Measurements from ENCODE around the gene TCERG1L.

TCERG1L gene

GRCh38 chr10:131269776-131270460 is 41.6 kb downstream of the TCERG1L start:
- FAIRE-seq: no peak

DNA sequence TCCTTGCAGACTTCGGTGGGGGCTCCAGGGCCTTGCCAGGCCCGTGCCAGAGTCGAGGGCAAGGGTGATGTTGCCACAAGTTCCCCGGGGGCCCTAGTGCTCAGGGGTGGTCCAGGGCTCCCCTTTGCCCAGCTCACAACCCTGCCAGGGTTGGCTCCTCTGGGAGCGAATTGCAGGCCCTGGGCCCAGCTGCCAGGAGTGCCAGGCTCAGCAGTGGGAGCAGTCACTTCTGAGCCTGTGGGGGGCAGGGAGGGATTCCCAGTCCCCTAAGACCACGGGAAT is 43.8 kb downstream of the TCERG1L start:
- no peak for FAIRE-seq

GRCh38 chr10:131266936-131267813 is 44.3 kb downstream of the TCERG1L start:
- no peak for FAIRE-seq

- no peak for FAIRE-seq
Measured at GRCh38 chr10:131264110-131264788, 47.3 kb downstream of the TCERG1L start.

DNA sequence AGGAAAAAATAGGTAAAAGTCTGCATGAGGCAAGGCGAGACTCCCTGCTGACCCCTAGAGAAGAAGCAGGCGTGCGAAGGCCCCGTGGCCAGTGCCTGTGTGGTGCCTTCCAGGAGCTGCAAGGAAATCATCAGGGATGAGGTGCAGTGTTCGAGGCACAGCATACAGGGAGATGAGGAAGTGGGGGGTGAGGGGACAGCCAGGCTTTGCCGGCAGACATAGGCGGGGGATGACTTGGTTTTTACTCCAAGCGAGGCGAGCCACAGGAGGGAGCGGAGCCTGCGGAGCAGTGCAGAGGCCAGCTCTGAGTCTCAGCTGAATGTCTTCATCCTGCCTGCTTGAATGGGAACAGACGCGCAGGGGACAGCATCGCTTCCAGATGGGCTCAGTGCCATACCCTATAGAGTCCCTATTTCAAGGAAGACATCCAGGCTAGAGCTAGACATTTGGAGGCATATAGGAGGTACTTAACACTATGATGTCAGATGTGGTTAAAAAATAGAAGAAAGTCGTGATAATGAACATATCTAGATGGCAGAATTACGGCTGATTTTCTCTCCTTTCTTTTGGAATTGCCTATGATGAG is 49.5 kb downstream of the TCERG1L start:
- no peak for FAIRE-seq

DNA sequence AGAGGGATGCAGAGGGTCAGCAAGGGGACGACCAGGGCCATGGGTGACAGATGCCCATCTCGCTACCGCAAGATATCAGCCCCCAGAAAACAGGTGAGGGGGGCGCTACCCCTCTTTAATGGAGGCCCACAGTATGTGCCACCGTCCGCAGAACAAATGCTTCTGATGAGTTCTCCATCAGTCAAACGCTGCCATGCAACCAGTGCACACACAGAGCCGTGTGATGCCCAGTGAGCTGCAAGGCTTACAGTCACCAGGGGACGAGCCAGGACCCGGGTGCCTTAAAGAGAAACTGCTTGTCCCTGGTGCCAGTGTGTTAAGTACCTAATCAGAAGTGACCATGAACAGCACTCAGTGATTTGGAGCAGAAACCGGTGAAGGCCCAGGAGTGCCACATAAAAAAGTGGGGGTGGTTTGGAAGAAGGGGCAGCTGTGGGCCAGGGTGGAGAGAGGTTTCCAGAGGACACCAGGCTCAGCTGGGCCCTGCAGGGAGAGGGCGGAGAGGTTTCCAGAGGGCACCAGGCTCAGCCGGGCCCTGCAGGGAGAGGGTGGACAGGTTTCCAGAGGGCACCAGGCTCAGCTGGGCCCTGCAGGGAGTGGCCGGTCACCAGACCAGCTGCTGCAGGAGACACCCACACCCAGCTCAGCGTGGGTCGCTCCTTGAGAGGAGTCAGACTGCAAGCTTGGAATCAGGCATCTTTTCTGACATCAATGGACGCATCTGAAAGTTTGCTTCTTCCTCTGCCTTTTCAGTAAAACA is 50.9 kb downstream of the TCERG1L start:
- no peak for FAIRE-seq

DNA sequence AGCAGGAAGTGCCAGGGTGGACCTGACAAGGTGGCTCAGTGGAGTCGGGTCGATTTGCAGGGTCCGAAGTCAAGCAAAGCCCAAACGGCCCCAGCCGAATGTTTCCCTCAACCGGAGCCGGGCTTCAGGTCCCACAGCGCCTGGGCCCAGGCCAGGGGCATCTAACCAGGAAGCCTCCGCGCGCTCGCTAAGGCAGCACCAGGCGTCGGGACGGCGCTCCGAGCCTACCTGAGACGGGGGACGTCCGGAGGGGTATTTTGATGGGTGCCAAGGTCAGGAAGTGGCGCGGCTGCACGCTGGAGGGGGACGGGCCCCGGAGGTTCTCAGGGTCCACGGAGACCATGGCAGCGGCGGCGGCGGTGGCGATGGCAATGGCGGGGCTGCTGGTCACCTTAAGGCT is 51.5 kb downstream of the TCERG1L start:
- no peak for FAIRE-seq

DNA sequence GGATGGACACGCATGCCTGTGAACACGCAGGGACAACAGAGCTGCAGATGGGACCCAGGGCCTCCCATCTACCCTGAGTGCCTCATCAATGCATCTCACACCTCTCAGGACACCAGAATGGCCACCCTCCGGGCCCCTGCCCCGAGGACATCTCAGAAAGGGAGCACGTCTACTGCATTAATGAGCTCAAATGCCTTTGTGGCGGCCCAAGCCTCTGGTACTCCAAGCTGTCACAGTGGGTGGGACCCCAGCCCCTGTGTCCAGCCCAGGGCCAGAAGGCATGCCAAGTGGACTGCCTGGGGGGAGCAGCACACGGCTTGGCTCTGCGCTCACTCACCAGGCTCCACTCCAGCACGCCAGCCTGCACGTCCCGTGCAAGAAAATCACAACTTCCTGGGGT is 52.0 kb downstream of the TCERG1L start:
- FAIRE-seq: no peak

DNA sequence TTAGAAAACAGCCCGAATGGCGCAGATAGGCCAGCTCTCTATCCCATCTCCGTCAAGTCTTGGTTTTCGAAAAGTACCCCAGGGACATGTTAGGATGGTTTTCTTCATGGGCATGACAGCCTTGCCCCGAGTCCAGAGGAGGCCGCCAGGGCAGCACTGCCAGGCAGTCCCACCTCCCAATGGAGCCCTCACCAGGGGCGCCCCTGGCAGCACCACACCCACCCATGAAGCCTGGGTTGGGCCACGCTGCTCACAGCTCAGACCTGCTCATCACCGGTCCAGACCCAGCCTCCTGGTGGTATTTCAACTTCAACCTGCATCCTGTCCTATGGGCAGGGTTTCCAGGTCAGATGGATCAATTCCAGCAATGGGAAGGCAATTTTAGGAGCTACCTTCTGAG is 53.3 kb downstream of the TCERG1L start:
- FAIRE-seq: no peak

DNA sequence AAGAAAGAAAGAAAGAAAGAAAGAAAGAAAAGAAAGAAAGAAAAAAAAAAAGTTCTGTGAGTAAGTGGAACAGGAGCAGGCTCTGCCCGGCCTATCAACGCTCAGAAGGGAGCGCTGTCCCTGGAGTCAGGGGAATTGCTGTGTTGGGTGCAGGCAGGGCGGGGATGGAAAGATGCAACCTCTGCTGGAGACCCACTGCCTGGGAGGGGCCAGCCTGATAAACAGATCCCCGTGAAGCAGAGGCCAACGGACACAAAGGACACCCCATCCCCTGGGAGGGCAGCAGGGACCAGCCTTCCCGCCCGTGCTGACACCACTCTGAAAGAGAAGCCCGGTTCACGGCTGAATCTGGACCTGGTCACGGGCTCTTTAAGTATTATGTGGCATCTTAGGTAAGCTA is 54.5 kb downstream of the TCERG1L start:
- FAIRE-seq: no peak

DNA sequence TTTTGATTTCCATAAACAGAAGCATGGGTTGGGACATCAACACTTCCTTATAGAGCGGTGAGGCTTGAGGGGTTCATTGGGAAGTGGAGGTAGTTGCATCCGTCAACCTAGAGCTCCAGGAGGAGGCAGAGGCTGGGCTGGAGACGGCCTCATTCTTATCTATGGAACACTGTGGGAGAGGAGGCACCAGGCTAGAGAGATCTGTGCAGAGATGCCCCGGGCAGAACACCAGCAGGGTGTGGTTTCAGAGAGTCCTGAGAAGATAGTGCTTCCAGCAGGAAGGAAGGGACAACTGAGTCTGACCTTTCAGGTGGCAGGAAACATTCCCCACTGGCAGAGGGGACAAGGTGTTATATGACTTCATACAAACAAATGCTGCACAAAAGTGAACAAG is 56.7 kb downstream of the TCERG1L start:
- FAIRE-seq: no peak

- FAIRE-seq: no peak
Measured at GRCh38 chr10:131253931-131254858, 57.3 kb downstream of the TCERG1L start.

DNA sequence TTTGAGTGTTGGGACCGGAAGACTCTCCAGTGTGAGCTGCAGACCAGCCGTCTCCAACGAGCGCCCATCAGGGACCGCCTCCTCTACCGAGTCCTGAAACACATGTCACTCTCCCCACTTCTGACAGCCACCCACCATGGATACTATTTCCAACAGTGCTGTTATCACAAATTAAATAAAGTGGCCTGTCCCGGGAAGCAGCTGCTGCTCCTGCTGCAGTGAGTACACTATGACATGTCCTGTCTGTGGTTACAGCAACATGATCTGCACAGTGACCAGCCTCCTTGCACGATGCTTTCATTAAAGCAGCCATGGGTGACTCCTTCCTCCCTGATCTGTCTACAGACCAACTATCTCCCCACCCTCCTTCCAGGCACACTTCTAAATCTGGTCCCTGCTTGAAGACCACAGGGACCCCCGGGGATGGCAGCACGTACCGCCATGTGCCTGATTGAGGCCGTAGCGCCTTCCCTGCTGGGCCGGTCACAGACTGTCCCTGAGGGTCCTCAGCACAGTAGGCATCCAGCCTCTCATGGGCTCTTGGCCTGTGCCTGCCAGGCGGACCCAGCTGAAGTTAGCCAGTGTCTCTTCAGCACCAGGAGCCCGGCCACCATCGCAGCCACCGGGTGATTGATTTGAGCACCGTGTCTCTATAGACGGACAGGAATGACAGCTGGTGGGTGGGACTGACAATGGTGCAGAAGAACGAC is 58.8 kb downstream of the TCERG1L start:
- no peak for FAIRE-seq

DNA sequence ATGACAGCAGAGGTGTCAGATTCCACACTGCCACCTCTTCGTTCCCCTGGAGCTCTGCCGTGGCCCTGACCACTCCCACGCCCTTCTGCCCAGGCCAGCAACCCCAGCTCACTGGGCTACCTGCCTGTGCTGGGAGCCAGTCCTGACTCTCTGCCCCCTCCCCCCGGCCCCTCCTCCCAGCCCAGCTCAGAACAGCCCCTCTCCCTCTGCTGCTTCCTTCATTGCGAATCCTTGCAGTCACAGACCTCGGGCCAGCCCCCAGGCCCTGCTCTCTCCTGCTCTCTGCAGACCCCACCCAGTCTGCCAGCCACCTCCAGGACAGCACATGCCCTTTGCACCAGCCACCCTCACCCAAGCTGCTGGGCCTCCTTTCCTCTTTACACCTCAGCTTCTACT is 60.4 kb downstream of the TCERG1L start:
- no peak for FAIRE-seq

GRCh38 chr10:131250454-131251145 is 60.9 kb downstream of the TCERG1L start:
- no peak for FAIRE-seq

DNA sequence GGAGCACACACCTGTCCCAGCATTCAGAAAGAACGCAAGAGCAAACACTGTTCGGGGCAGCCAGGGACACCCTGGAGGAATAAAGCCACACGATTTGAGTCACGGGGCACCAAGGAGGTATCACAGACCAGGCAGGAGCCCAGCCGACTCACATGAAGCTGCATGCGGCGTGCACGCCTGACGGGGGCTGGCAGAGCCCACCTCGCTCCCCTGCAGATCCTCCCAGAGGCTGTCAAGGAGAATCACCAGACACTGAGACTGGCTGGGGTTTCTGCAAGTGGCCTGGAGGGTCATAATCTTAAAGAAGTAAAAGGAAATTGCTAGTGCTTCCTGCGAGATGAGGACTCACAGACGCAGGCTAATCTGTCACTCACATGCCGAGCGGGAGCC is 61.6 kb downstream of the TCERG1L start:
- no peak for FAIRE-seq

GRCh38 chr10:131249238-131249954 is 62.1 kb downstream of the TCERG1L start:
- FAIRE-seq: no peak

DNA sequence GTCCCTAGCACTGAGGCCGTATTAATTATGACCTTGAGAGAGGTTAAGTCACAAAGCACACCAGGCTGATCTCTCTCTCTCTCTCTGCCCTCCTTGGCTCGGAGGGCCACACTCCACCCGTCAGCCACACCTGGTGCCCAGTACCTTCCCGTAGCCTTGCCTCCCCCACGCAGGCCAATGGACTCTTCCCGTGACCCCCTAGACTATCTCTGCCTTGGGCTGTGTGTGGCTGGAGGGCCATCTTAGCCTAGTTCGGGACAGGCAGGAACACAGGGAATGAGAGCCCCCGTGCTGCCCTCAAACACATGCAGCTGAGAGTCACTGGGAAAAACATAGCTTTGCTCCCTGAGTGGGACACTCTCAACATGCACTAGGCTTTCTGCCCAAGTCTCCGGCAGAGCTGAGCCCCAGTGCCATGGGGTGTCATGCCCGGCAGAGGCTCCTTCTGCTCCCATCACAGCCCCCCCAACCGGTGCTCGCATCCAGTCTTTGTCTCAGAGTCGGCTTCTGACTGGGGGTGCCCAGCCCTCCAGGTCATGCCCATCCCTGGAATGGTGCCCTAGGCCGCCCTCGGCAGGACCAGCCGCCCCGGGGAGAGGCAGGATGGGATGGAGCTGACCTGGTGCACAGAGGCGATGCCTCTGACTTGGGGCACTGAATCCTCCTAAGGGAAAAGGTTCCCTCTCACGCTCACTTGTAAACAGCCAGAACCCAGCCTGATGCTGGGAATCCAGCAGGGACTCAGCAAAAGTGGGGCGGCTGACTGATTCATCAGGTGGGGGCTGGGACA is 63.0 kb downstream of the TCERG1L start:
- FAIRE-seq: no peak

DNA sequence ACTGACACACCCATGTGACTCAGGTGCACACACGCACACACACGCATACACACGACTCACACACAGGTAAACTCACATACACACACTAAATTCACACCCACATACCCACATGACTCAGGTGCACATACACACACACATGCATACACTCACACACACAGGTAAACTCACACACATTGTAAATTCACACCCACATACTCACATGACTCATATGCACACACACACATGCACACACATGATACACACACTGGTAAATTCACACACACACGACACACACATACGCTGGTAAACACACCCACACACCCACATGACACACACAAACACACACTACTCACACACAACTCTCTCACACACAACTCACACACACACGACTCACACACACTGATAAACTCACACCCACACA is 63.6 kb downstream of the TCERG1L start:
- FAIRE-seq: no peak

Data from TTC549 (cell line).